Kidney (tissue), 14 donors: ENCODE measurements around the gene PRRC2C. TPM values are rescaled to one million over a fixed set of nuclear protein-coding genes. Genes with fewer than 3 reads are reported as not detected.

ENCODE experiments used
- DNase-seq, 5 donors: peaks; one replicate each; pipeline ENCODE4 v3.0.0-alpha.2; 2013 to 2020
- FAIRE-seq: peaks from 2 replicates; lab custom pipeline; 2012; peaks lifted over from hg19 to GRCh38; lab: Jason Lieb, UNC
- H3K27ac ChIP-seq, 2 donors: one replicate each; pipeline ENCODE4 v1.7.0; 2013; ENCODE audit warnings: low read depth in 2 of 2, low read length in 2 of 2, inconsistent platforms in 1 of 2
- H3K27me3 ChIP-seq: one replicate; pipeline ENCODE4 v1.7.1; 2013; ENCODE audit warnings: low read length, inconsistent platforms; ENCODE audit not compliant: control insufficient read depth, insufficient read depth
- H3K36me3 ChIP-seq, 3 donors: one replicate each; pipeline versions ENCODE4 v1.7.0 to v1.7.1; 2013; ENCODE audit warnings: low read length in 3 of 3, control low read depth in 1 of 3, inconsistent platforms in 1 of 3; ENCODE audit not compliant: insufficient read depth in 3 of 3, control insufficient read depth in 2 of 3
- H3K4me1 ChIP-seq, 3 donors: one replicate each; pipeline versions ENCODE4 v1.7.0 to v1.7.1; 2013; ENCODE audit warnings: low read length in 3 of 3, inconsistent platforms in 1 of 3, low read depth in 1 of 3; ENCODE audit not compliant: control insufficient read depth in 2 of 3, insufficient read depth in 2 of 3
- H3K4me3 ChIP-seq, 3 donors: one replicate each; pipeline versions ENCODE4 v1.7.0 to v1.8.1; 2013; ENCODE audit warnings: low read length in 3 of 3, control low read depth in 1 of 3, inconsistent platforms in 1 of 3
- H3K9ac ChIP-seq, 3 donors: one replicate each; pipeline versions ENCODE4 v1.7.0 to v1.7.1; 2013; ENCODE audit warnings: low read length in 3 of 3, control low read depth in 1 of 3, inconsistent platforms in 1 of 3
- H3K9me3 ChIP-seq, 3 donors: one replicate each; pipeline versions ENCODE4 v1.7.0 to v1.7.1; 2013; ENCODE audit warnings: low read length in 3 of 3, control low read depth in 1 of 3, inconsistent platforms in 1 of 3; ENCODE audit not compliant: control insufficient read depth in 2 of 3, insufficient read depth in 1 of 3
- CTCF ChIP-seq: IDR thresholded peaks from 3 replicates; pipeline ENCODE4 v1.5.1; 2012; ENCODE audit warnings: mild to moderate bottlenecking, moderate library complexity, borderline replicate concordance; ENCODE audit not compliant: insufficient read depth; ENCODE audit errors: extremely low read depth
- intact Hi-C: fragments of 100-400 bp; cut with DNase I; formaldehyde crosslinking; loops from one replicate; pipeline ENCODE4 v1.11.1; 2022
- polyA plus RNA-seq: library from polyadenylated mRNA; stranded (reverse); fragments of 350-450 nt; fragmentation: Illumina TruSeq; extraction: RNeasy Lipid Tissue Mini Kit (QIAGEN cat#74804); gene quantifications from one replicate; pipeline ENCODE4 v1.2.3, GENCODE V29; 2014; ENCODE audit warnings: low read depth, low replicate concordance; ENCODE audit not compliant: insufficient read depth
- total RNA-seq: library from RNA; stranded (reverse); fragmentation: NEBNext Ultra II Directional; extraction: Animal tissue kit (Norgen Biotek cat#: 25700); gene quantifications from one replicate; pipeline ENCODE4 v1.2.1, GENCODE V29; 2021
- donor health status: control.
- donor health status: control.
- donor health status: control.
- donor health status: control.
- donor health status: control.
- donor health status: DM: yes; HTN: yes; CAD: no.
- donor health status: Normal renal cell carcinoma (clear cell type).

PRRC2C gene
- total and polyA plus RNA-seq, 2 donors from 2014 or later: 28.1 to 152 TPM

- FAIRE-seq (no peak), DNase-seq (no peak)
- Histone ChIP-seq H3K36me3 (no peaks in the 10 kb centered on the region), H3K9ac (no peak overlapping the region), H3K9me3 (no peaks in the 10 kb centered on the region), H3K4me1 (peaks cover 0 to 2% (median 0%) of the 10 kb centered on the region in 3 donors), H3K27me3 (no peaks in the 10 kb centered on the region), H3K27ac (no peak overlapping the region), H3K4me3 (no peak overlapping the region)
- intact Hi-C loops: no loop called here
- TF ChIP-seq CTCF: no peak
Observed at GRCh38 chr1:171625225-171625624, 139.9 kb downstream of the PRRC2C start.

DNA sequence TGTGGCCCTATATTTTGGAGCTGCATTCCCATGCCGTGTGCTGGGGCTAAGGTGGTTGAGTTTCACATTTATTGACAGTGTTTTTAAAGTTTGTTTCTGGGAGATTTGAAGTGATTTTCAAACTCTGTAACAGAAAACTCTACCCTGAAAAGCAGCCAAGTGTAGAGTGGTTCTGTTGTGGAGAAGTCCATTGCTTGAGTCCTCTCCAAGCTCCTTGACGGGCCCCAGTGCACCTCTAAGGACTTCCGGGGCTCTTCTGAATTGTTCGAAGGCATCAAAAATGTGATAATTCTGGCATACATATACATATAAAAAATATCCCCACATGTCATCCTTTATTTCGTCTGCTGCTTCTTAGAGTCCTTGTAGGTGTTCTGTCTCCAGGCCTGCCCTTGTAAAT, 141.7 kb downstream of the PRRC2C start:
- no peaks in the 10 kb centered on the region for H3K36me3 ChIP-seq
- H3K27ac ChIP-seq: no peak overlapping the region
- intact Hi-C loops: no loop called here
- DNase-seq (no peak), FAIRE-seq (no peak)
- H3K9ac ChIP-seq: no peak overlapping the region
- H3K9me3 ChIP-seq: no peaks in the 10 kb centered on the region
- TF ChIP-seq CTCF: no peak
- no peaks in the 10 kb centered on the region for H3K27me3 ChIP-seq
- H3K4me1 ChIP-seq: peaks cover 0 to 2% (median 0%) of the 10 kb centered on the region in 3 donors
- H3K4me3 ChIP-seq: no peak overlapping the region

GRCh38 chr1:171628225-171628624, 142.9 kb downstream of the PRRC2C start:
- Histone ChIP-seq H3K27ac (no peak overlapping the region), H3K36me3 (no peaks in the 10 kb centered on the region), H3K4me1 (peaks cover 0 to 2% (median 0%) of the 10 kb centered on the region in 3 donors), H3K9me3 (no peaks in the 10 kb centered on the region), H3K4me3 (no peak overlapping the region), H3K9ac (no peak overlapping the region), H3K27me3 (no peaks in the 10 kb centered on the region)
- intact Hi-C loops: no loop called here
- TF ChIP-seq CTCF: no peak
- DNase-seq (no peak), FAIRE-seq (no peak)

- FAIRE-seq (no peak), DNase-seq (no peak)
- intact Hi-C loops: no loop called here
- Histone ChIP-seq H3K27me3 (no peaks in the 10 kb centered on the region), H3K27ac (no peak overlapping the region), H3K4me1 (no peaks in the 10 kb centered on the region), H3K36me3 (no peaks in the 10 kb centered on the region), H3K9ac (no peak overlapping the region), H3K9me3 (no peaks in the 10 kb centered on the region), H3K4me3 (no peak overlapping the region)
- no peak for TF ChIP-seq CTCF
Observed at GRCh38 chr1:171635661-171636060, 150.3 kb downstream of the PRRC2C start.
